ENCODE data around the gene ARF1. TPM values are rescaled to one million over a fixed set of nuclear protein-coding genes. Genes with fewer than 3 reads are reported as not detected.

ARF1 gene
- total RNA-seq, 1 donor from 2014 or later = 288 TPM

GRCh38 chr1:228145463-228146416 lies 63.2 kb downstream of the ARF1 start:
- no peaks in the 10 kb centered on the region for H3K36me3 Mint-ChIP-seq
- H3K4me1 Mint-ChIP-seq (ENCODE audit: unreplicated experiment) = peaks cover 15% of the 10 kb centered on the region
- no peaks in the 10 kb centered on the region for H3K27me3 Mint-ChIP-seq
- no peak for TF ChIP-seq CTCF (conservative IDR thresholded peaks at IDR 0.05)
- no peak for DNase-seq (ENCODE audit: extremely low spot score, unreplicated experiment)
- H3K9me3 Mint-ChIP-seq = no peaks in the 10 kb centered on the region
- H3K27ac Mint-ChIP-seq = no peak overlapping the region
- no peak overlapping the region for H3K4me3 Mint-ChIP-seq

GRCh38 chr1:228146417-228147150 lies 64.1 kb downstream of the ARF1 start:
- H3K36me3 Mint-ChIP-seq = no peaks in the 10 kb centered on the region
- no peak for TF ChIP-seq CTCF (conservative IDR thresholded peaks at IDR 0.05)
- no peak overlapping the region for H3K4me3 Mint-ChIP-seq
- peaks cover 15% of the 10 kb centered on the region for H3K4me1 Mint-ChIP-seq (ENCODE audit: unreplicated experiment)
- H3K27me3 Mint-ChIP-seq = no peaks in the 10 kb centered on the region
- H3K27ac Mint-ChIP-seq = no peak overlapping the region
- DNase-seq (ENCODE audit: extremely low spot score, unreplicated experiment) = no peak
- H3K9me3 Mint-ChIP-seq = no peaks in the 10 kb centered on the region

GRCh38 chr1:228147151-228147693 lies 64.7 kb downstream of the ARF1 start:
- Mint-ChIP-seq H3K36me3 (no peaks in the 10 kb centered on the region), H3K4me3 (no peak overlapping the region), H3K9me3 (no peaks in the 10 kb centered on the region), H3K27me3 (no peaks in the 10 kb centered on the region), H3K27ac (no peak overlapping the region), H3K4me1 (ENCODE audit: unreplicated experiment) (peaks cover 15% of the 10 kb centered on the region)
- DNase-seq (ENCODE audit: extremely low spot score, unreplicated experiment) = no peak
- no peak for TF ChIP-seq CTCF (conservative IDR thresholded peaks at IDR 0.05)

GRCh38 chr1:228147768-228148167 lies 65.3 kb downstream of the ARF1 start:
- Mint-ChIP-seq H3K27me3 (no peaks in the 10 kb centered on the region), H3K36me3 (no peaks in the 10 kb centered on the region)
- DNase-seq (ENCODE audit: extremely low spot score, unreplicated experiment) = no peak

More at GRCh38 chr1:228147768-228148167, 65.3 kb downstream of the ARF1 start:
- no peaks in the 10 kb centered on the region for H3K9me3 Mint-ChIP-seq
- no peak overlapping the region for H3K27ac Mint-ChIP-seq
- peaks cover 14% of the 10 kb centered on the region for H3K4me1 Mint-ChIP-seq (ENCODE audit: unreplicated experiment)
- TF ChIP-seq CTCF (conservative IDR thresholded peaks at IDR 0.05) = no peak
- H3K4me3 Mint-ChIP-seq = no peak overlapping the region
